ENCODE results near the gene LMX1B.

Gene LMX1B

DNA sequence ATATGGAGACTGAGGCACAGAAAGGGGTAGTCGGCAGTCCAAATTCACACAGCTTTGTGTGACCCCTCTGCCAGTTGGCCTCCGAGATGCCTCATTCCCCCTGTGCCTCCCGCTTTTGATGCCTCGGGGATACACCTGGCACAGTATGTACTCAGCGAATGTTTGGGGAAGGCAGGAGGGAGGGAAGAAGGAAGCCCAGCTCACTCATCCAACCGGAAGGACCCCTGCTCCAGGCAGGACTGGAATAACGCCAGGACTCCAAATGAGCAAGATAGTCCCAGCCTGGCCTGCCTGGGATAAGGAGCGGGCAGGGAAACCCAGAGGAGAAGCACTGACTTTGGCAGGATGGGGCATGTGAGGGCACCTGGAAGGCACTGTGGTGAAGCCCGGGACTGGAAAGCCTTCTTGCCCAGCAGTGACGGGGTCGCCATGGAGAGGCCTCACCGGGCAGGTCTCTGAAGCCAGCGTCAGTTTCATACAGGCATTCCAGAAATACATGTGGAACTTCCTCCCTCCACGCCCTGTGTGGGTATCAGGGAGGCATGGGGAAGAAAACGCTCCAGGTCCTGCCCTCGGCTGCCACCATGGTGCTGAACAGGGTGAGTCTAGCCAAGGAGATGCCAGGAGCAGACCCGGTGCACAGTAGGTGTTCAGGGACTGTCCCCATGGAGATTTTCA lies 20.3 kb downstream of the LMX1B start:
- TF ChIP-seq, protein P1, sequence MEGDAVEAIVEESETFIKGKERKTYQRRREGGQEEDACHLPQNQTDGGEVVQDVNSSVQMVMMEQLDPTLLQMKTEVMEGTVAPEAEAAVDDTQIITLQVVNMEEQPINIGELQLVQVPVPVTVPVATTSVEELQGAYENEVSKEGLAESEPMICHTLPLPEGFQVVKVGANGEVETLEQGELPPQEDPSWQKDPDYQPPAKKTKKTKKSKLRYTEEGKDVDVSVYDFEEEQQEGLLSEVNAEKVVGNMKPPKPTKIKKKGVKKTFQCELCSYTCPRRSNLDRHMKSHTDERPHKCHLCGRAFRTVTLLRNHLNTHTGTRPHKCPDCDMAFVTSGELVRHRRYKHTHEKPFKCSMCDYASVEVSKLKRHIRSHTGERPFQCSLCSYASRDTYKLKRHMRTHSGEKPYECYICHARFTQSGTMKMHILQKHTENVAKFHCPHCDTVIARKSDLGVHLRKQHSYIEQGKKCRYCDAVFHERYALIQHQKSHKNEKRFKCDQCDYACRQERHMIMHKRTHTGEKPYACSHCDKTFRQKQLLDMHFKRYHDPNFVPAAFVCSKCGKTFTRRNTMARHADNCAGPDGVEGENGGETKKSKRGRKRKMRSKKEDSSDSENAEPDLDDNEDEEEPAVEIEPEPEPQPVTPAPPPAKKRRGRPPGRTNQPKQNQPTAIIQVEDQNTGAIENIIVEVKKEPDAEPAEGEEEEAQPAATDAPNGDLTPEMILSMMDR (IDR thresholded peaks at IDR 0.05), result no peak

DNA sequence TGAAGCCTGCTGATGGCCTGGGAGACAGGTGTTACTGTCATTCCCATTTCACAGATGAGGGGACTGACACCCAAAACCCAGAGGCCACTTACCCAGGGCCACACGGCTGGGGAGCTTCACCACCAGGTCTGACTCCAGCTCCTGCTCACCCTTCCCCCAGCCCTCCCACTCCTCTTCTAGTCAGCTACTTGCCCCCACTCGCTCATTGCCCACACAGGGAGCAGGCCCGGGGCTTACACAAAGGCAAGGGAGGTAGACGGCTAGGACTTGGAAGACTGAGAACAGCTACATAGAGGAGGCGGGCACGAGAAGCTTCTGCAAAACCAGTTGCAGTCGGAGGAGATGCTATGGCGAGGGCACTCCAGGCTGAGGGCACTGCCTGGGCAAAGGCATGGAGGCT lies 21.3 kb downstream of the LMX1B start:
- TF ChIP-seq, protein P1 (IDR thresholded peaks at IDR 0.05), result no peak

DNA sequence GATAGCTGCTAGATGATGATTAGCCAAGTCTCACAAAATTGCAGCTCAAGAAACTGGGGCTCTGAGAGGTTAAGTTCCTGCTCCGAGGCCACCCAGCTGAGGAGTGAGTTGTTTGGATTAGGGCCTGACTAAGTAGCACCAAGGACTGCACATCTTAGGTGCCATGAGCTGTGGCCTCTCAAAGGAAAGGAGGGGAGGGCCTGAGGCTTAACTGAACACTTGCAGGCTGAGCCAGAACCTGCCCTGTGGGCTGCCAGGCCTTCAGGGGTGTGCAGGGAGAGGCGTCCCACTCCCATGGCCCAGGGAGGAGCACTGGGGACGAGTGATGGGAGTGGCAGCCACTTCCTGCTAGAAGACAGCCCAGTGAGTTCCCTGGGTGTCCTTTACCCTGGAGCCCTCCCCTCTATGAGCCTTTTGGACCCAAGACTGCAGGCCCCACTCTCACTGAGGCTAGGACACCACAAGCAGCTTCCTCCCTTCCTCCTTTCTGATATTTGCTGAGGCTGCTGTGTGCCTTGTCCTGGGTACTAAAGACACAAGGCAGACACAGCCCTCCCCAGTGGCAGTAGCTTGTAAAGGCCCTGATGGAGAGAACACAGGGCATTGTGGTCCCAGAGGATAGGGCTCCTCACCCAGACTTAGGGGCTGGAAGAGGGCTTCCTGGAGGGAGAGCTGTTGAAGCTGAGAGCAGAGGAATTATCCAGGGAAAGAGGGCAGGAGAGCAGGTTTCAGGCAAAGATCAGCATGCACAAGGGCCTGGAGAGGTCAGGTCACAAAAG lies 22.1 kb downstream of the LMX1B start:
- TF ChIP-seq, protein P1 (IDR thresholded peaks at IDR 0.05), result no peak

DNA sequence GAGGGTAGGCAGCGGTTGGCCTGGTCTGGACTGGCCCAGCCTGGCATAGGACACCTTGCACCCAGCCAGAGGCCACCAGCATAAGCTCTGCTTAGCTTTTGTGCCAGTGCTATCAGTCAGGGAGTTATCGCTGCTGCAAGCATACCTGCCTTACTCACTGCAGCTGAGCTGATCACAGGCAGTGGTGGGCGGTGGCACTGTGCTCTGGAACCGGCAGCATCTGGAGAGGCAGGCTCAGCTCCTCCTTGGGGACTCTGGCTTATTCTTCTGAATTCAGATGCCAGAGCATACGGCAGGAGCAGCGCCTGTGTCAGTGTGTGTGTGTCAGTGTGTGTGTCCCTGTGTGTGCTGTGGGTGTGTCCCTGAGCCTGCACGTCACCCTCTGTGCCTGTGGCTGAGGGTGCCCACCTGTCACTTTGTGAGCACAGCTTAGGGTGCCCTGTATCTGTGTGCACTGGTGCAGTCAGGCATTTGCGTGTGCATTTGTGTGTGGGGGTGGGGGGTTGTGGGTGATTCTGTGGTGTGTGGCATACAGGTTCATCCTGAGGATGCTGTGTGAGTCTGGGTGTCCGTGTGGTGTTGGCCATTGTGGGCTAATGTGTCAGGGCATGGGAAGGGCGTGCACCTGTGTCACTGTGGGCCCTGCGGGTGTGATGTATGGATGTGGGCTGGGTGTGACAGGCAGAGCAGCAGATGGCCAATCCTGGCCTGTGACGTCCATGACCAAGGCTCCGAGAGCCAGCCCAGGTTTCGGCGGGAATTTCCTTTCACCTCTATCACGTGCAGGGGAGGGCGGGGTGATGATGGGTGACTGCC lies 23.5 kb downstream of the LMX1B start:
- TF ChIP-seq, protein P1 (IDR thresholded peaks at IDR 0.05), result no peak

DNA sequence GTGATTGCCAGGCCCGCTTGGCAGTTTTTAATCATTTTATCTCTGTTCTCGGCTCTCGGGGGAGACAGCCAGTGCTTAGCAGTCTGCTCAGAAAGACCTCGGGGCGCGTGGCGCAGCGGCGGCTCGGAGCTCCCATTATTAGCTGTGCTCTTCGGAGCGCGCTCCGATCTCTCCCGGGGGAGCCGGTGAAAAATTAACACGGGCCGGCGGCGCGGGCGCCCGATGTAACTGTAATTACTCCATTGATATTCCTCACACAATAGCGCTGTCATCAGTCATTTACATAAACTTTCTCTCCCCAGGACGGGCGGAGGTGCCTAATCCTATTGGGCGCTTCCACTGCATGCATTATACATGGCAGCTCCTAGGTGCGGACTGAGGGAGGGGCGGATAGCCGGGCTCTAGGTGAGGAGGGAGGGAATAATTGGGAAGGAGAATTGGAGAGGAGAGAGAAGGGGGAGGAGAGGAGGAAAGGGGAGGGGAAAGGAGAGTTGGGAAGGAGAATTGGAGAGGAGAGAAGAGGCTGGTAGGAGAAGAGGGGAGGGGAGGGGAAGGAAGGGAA lies 24.9 kb downstream of the LMX1B start:
- TF ChIP-seq, protein P1 (IDR thresholded peaks at IDR 0.05), result no peak

DNA sequence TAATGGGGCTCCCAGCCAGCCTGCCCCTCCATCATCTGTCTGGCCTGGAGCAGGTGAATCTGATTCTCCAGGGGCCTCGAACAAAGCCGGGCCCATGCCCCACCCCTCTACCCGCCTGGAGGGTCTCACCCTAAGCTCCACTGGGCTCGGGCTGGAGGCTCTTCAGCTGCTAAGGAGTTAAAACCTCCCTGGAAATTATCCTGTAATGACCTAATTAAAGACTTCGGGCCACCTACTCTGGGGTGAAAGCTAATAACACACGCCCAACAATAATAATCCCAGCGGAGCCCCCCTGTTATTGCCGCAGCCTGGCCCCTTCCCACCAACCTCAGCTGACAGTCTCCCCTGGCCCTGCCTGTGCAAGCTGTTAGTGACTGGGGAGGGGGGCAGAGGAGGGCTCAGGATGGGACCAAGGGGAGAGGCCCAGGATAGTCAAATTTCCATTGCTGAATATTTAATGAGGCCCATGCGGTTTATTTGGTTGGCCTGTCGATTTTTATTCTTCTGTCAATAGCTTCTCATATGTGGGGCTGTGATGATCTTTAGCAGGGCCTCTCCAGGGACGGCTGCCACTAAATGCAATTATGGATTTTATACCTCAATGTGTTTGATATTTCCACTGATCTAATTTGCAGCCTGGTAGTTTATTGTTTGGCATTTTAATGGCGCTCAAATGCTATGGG lies 25.7 kb downstream of the LMX1B start:
- TF ChIP-seq, protein P1 (IDR thresholded peaks at IDR 0.05), result no peak

Measured in LNCAP (cell line).